Fibroblast of the aortic adventitia (primary cell): Measurements from ENCODE around the gene PLPPR3. TPM values are rescaled to one million over a fixed set of nuclear protein-coding genes. Genes with fewer than 3 reads are reported as not detected.
A peak's percentile ranks its signal among the peaks of the same experiment; 100 is the strongest.

ENCODE experiments used
- DNase-seq: peaks from one replicate; pipeline ENCODE4 v3.0.0-alpha.2; 2010; ENCODE audit warnings: low read depth
- H3K4me3 ChIP-seq: 2 replicates; pipeline ENCODE4 v1.5.1; 2011; ENCODE audit warnings: low read depth, mild to moderate bottlenecking, control low read depth, low read length, moderate library complexity
- total RNA-seq: library from RNA; depleted of rRNA; stranded (reverse); fragments of >200 nt; gene quantifications from 2 replicates; pipeline ENCODE4 v1.2.3, GENCODE V29; 2012; ENCODE audit warnings: low replicate concordance
- TF ChIP-seq, protein P1 (sequence below): IDR thresholded peaks from 2 replicates; pipeline ENCODE4 v1.5.1; 2011; ENCODE audit warnings: mild to moderate bottlenecking, low read length, control low read depth, inconsistent platforms; ENCODE audit not compliant: insufficient read depth

PLPPR3 gene
- total RNA-seq, 1 donor: 0.18 TPM

DNA sequence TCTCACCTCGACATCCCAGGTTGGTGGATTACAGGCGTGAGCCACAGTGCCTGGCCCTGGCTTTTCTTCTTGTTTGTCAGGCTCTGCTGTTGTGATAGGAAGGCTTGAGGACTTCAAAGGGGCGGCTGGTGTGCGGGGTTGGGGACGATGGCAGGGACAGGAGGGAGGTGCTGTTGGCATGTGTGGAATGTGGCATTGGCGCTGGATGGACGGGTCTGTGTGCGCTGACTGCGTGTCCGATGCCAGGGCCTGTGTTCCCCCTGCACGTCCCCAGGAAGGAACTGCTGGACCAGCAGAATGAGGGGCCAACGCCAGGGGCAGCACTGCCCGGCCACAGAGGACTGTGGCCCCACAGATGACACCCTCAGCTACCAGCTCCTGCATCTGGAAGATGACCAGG is 37.2 kb downstream of the PLPPR3 start:
- TF ChIP-seq, protein P1, sequence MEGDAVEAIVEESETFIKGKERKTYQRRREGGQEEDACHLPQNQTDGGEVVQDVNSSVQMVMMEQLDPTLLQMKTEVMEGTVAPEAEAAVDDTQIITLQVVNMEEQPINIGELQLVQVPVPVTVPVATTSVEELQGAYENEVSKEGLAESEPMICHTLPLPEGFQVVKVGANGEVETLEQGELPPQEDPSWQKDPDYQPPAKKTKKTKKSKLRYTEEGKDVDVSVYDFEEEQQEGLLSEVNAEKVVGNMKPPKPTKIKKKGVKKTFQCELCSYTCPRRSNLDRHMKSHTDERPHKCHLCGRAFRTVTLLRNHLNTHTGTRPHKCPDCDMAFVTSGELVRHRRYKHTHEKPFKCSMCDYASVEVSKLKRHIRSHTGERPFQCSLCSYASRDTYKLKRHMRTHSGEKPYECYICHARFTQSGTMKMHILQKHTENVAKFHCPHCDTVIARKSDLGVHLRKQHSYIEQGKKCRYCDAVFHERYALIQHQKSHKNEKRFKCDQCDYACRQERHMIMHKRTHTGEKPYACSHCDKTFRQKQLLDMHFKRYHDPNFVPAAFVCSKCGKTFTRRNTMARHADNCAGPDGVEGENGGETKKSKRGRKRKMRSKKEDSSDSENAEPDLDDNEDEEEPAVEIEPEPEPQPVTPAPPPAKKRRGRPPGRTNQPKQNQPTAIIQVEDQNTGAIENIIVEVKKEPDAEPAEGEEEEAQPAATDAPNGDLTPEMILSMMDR: no peak
- no peak overlapping the region for H3K4me3 ChIP-seq
- no peak for DNase-seq

DNA sequence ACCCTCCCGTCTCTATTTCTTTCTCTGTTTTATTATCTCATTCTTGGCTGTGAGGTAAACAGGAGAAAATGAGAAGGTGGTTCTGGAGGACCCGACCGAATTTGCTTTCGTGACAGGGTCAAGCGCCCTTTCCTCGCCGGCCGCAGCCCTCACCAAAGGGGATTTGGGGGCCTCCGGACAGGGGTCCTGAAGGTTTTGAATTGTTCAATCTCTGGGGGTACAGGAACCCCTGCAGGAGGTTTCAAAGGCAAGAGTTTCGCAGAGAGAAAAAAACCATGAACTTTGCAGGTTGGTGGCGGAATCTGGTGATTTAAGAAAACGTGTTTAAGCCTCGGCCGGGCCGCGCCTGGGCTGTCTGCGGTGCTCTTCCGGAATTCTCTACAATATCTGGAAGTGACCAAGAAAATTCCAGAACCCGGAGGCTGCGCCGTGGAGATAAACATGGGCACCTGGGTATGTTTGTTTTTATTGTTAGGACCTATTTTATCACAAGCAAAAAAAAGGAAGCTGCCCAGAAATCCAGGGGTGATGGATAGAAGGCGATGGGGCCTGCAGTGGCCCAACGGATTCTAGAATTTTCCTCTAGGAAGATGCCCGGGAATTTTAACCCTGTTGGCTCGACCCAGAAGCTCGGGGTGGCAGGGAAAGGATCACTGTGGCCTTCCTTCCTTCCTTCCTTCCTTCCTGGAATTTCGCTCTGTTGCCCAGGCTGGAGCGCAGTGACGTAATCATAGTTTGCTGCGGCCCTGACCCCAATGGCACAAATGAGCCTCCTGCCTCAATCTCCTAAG is 38.7 kb downstream of the PLPPR3 start:
- DNase-seq: no peak
- TF ChIP-seq, protein P1: no peak
- peak overlapping the region; percentile 6 for H3K4me3 ChIP-seq

DNA sequence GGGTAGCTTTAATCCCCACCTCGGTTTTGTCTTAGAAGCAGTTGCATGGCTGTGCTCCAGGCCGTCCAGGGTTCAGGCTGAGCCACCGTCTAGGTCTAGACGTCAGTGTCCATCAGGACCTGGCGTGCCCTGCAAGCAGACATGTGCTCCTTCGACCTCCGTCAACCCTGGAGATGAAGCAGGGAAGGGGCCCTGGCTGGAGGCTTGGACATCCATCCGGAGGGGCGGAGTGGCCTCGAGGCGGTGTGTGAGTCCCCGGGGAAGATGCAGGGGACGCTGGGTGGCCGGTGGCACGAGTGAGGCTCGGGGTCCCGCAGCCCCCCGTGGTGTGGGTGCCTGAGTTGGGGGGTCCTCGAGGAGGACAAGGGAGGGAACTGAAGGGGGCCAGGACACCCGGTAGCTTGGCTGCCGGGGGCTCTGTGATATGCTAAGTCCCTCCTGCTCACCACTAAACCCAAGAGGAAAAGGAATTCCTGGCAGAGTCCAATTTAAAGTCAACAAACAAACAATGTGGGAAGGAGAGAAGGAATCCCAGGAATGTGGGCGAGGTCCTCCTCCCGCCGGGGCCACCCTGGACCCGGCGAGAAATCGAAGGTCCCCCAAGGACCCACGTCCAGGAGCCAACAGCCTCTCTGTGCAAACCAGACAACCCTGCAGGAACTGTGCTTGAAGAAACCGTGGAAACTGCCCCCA is 39.4 kb downstream of the PLPPR3 start:
- DNase-seq: peak; percentile 77
- H3K4me3 ChIP-seq: peak overlapping the region; percentile 14
- TF ChIP-seq, protein P1: no peak

DNA sequence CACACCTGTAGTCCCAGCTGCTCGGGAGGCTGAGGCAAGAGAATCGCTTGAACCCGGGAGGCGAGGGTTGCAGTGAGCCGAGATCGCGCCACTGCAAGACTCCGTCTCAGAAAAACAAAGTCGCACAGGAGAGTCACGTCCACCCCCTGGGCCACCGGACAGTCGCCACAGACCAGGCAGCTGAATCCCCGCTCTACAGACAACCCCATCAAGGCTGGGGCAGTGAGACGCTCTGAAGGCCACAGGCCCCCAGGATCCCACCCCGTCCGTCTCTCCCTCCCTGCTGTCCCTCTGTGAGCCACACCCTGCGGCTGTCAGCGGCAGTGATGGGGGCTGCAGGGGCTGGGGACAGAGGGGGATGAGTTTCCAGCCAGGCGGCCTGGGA is 40.0 kb downstream of the PLPPR3 start:
- H3K4me3 ChIP-seq: no peak overlapping the region
- DNase-seq: no peak
- TF ChIP-seq, protein P1: no peak

DNA sequence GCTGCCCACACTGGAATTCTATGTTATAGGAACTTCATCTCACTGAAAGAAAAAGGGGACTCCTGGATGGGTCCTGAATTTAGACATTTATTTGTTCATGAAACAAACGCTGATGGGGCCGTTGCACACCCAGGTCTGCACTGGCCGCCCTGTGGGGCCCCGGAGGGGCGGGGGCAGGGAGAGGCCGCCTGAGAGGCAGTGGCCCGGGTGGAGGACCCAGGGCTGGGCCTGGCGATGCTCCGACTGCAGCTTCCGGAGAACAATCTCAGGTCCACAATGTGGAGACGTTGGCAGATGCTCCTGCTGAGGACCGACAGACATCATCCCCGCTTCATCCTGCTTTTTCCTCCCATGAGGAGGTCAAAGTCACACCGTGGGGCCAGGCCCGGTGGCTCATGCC is 40.8 kb downstream of the PLPPR3 start:
- H3K4me3 ChIP-seq: no peak overlapping the region
- TF ChIP-seq, protein P1: no peak
- no peak for DNase-seq

DNA sequence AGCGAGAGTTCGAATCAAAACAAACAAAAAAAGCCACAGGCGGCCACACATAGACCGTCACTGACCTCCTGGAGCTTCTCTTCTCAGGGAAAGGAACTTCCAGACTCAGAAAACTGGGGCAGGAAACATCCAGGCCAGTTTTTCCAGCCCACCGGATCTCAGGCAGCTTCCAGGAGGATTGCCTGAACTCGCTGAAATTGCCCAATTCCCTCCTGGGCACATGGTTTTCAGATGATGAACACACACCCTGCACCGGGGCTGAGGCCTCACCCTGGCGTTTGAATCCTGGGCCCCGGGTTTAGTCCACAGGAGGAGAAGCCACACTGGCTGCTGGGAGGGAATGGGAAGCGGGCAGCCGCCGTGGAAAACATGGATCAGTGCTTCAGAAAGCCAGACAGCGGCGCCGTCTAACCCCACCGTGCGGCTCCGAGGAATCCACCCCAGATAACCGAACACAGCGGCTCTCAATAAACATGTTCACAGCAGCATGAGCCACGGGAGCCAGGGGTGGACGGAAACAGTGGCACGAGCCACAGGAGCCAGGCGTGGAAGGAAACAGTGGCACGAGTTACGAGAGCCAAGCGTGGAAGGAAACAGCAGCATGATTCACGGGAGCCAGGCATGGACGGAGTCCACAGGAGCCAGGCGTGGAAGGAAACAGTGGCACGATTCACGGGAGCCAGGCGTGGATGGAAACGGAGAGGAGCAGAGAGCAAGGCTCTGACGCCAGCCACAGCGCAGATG is 42.7 kb downstream of the PLPPR3 start:
- H3K4me3 ChIP-seq: no peak overlapping the region
- TF ChIP-seq, protein P1: peak; percentile 5
- DNase-seq: peak; percentile 96
